EL (cell line): ENCODE measurements around the gene SNX5.

Experiments used
- DNase-seq: peaks from one replicate; pipeline ENCODE4 v3.0.0-alpha.2; 2016

The SNX5 gene

GRCh38 chr20:17968366-17969277 lies at the start of gene SNX5, which contains the start of gene MGME1:
SNX5 (minus strand) TSS chr20:17968794; CDS start chr20:17968425, 369 bp downstream.
MGME1 (plus strand) TSS chr20:17969018; CDS start chr20:17969860, 842 bp downstream.
- DNase-seq: peak; percentile 99

- DNase-seq: no peak
Observed at GRCh38 chr20:18018100-18018499, 49.5 kb upstream of the SNX5 start.

- no peak for DNase-seq
Observed at GRCh38 chr20:18016772-18017171, 48.2 kb upstream of the SNX5 start.

- DNase-seq: no peak
Observed at GRCh38 chr20:18014411-18014810, 45.8 kb upstream of the SNX5 start.

GRCh38 chr20:18012901-18013300 lies 44.3 kb upstream of the SNX5 start:
- DNase-seq: no peak

GRCh38 chr20:18011951-18012645 lies 43.5 kb upstream of the SNX5 start:
- DNase-seq: no peak

GRCh38 chr20:18011482-18011881 lies 42.9 kb upstream of the SNX5 start:
- DNase-seq: no peak

GRCh38 chr20:18009116-18009515 lies 40.5 kb upstream of the SNX5 start:
- DNase-seq: no peak

- DNase-seq: no peak
Observed at GRCh38 chr20:18007534-18008292, 39.1 kb upstream of the SNX5 start.

- DNase-seq: no peak
Observed at GRCh38 chr20:18006684-18007083, 38.1 kb upstream of the SNX5 start.

- no peak for DNase-seq
Observed at GRCh38 chr20:18005990-18006364, 37.4 kb upstream of the SNX5 start.

- DNase-seq: no peak
Observed at GRCh38 chr20:18005170-18005989, 36.8 kb upstream of the SNX5 start.

GRCh38 chr20:18004384-18005031 lies 35.9 kb upstream of the SNX5 start:
- no peak for DNase-seq

- DNase-seq: no peak
Observed at GRCh38 chr20:18003897-18004296, 35.3 kb upstream of the SNX5 start.

- DNase-seq: peak; percentile 38
Observed at GRCh38 chr20:18001131-18001921, 32.7 kb upstream of the SNX5 start.

- no peak for DNase-seq
Observed at GRCh38 chr20:17999566-17999965, 31.0 kb upstream of the SNX5 start.

- no peak for DNase-seq
Observed at GRCh38 chr20:17998446-17998845, 29.9 kb upstream of the SNX5 start.

- DNase-seq: peak; percentile 67
Observed at GRCh38 chr20:17995967-17996819, 27.6 kb upstream of the SNX5 start.

GRCh38 chr20:17993546-17993945 lies 25.0 kb upstream of the SNX5 start:
- no peak for DNase-seq
